Activated T-helper 1 cell treated with anti-CD3 and anti-CD28 coated beads, Interleukin-2, amount 50 U/mL, for 16 hours (primary cell): ENCODE data around the gene FOXP3.
A peak's percentile ranks its signal among the peaks of the same experiment; 100 is the strongest.

Experiments
- DNase-seq, 2 donors: peaks; one replicate each; pipeline ENCODE4 v3.0.0-alpha.2; 2020; ENCODE audit warnings: low read depth in 1 of 2, low spot score in 1 of 2

FOXP3 gene

DNA sequence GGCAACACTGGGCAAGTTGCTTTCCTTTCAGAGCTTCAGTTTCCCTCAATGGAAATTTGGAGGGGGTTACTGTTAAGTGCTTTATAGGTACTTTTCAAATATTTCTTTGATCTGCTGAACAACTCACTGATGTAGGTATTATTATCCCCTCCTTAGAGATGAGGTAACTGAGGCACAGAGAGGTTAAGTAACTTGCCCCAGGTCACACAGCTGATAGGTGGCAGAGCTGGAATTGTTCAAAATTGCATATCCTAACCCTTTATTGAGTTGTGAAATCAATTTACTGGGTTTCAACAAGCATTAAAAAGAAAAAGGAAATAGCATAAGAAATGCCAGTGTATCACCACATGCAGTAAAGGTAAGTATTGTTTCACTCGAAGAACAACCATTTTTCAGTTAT lies 11.7 kb upstream of the FOXP3 start:
- no peak for DNase-seq

DNA sequence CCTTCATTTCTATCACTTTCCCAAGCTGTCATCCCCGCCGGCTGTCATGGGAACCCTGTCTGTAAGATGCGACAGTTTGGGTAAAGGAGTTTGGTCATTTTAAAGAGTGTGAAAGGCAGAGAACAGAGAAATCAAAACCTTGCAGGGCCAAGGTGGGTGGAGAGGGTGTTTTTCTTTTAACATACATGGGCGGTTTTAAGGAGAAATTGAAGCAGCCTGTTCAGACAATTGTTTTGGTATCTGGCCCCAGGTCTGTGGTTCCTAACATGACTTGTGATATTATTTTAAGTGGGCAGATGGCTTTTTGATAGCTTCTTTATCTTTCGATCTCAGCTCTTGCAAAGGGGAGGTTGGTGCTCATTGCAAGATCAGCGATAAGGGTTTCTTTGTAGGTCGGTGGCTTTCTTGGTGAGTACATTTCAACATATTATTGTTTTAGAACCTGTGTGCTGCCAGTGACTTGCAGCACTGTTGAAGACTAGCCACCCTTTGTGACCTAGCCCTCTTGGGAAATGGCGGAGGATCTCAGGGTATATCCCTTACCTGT lies 8.7 kb upstream of the FOXP3 start:
- no peak for DNase-seq

DNA sequence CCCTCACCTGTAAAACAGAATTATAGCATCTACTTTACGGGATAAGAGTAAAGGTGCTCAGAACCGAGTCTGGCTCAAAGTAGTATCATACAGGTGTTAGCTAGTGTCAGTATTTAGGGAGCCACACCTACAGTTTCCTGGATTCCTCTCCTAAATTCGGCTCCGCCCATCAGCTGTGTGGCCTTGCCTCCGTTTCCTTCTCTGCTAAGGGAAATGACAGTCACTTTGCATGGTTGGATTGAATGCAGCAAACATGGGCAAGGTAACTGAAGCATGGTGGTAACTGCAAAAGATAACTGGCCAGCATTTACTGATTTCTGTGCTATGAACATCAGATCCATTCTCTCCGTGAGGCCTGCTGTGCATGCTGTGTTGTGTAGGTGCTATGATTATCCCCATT lies 7.9 kb upstream of the FOXP3 start:
- DNase-seq: no peak

DNA sequence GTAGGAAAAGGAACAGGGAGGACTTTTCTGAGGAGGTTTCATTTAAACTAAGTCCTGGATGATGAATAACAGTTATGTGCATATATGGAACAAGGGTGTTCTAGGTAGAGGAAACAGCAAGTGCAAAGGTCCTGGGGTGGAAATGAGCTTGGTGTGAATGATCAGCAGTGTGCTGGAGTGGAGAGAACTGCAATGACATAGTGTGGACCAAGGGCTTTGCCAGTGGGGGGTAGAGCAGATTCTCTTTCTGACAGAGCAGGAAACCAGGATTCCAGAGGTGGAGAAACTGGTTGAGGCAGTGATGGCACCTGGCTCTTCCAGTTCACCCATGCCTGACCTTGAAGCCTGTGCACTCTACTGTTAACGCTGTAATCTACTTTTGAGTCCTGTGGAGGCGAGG lies 6.8 kb upstream of the FOXP3 start:
- no peak for DNase-seq

DNA sequence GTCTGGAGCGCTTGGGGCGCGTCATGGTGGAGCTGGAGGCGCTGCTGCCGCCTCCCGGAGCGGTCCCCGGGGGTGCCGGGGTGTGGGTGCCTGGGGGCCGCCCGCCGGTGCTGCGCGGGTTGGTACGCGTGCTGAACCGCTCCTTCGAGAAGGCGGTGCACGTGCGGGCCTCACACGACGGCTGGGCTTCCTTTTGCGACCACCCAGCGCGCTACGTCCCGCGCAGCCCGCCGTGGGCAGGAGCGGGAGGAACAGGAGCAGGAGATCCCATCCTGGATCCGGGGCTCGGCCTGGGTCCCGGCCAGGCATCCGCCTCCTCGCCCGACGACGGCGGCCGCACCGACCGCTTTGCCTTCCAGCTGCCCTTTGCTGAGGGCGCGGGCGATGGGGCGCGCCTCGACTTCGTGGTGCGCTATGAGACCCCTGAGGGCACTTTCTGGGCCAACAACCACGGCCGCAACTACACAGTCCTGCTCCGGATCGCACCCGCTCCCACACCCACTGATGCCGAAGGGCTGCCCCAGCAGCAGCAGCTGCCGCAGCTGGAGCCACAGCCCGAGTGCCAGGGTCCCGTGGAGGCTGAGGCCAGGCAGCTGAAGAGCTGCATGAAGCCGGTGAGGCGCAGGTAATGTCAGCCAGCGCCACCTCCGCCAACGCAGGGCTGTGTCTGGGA lies 5.9 kb upstream of the FOXP3 start:
- DNase-seq: no peak

DNA sequence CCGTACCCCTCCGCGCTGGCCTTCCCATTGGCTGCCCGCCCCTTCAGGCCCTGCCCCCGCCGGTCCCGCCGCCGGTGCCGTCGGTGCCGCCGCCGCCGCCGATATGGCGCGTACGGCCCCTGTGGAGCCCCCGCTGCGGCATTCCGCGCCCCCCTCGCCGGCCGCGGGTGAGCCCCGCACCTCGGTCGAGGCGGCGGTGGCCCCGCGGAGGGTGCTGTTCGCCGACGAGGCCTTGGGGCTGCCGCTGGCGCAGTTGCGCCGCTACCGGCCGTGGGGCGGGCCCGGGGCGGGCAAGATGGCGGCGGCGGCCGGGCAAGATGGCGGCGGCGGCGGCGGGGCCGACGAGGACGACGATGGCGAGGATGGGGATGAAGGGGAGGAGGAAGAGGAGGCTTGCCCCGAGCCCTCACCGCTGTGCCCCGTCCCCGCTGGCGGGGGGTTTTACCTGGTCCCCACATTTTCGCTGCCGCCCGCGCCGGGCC lies 5.3 kb upstream of the FOXP3 start, which contains the start of gene PPP1R3F:
Gene PPP1R3F, plus strand, starts transcription at position 27 of the 482 bp plus-strand sequence. Its CDS starts 77 bp downstream, at position 104.
- DNase-seq: no peak

DNA sequence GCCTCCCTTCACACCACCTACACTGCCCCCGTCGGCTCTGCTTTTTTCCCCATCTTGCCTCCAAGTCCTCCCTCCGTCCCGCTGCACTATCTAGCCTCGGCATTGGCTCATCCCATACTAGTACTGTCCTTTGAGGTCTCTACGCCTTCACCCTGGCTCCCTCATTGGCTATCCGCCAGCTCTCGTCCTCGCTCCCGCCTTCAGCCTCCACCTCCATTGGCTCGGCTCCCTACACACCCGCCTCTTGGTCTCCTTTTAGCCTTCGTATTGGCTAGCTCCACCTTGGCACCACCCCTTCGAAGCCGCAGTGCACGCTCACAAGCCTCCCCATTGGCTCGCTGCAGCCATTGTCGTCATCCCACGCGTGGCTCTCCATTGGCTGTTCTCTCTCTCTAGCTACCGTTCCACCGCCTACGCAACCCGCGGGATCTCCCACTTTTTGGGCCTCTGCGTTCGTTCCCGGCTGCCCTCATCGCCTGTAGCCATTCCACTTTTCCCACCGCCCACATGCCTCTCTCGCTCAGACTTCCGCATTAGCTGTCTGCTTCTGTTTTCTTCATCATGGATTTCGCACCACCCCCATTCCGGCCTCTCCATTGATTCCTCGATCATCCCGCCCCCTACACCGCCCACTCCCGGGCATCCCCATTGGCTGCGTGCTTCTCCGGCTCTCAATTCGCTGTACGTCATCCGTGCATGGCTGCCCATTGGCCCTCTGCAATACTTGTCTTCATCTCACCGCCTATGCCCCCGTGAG lies 4.7 kb upstream of the FOXP3 start:
- DNase-seq: peak; percentile 84 to 86

DNA sequence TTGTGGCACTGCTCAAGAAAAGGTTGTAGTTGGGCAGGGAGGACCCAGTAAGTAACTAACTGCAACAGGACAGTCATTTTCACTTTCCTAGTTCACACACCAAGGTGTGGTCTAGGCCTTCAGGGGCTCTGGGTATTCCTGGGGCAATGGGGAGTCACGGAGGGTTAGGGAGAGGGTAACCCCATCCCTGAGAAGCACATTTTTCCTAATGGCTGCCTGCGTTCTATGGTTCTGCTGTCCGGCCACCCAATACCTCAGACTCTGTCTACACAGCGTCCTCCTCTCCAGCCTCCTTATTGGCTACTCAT lies 4.1 kb upstream of the FOXP3 start:
- DNase-seq: no peak

DNA sequence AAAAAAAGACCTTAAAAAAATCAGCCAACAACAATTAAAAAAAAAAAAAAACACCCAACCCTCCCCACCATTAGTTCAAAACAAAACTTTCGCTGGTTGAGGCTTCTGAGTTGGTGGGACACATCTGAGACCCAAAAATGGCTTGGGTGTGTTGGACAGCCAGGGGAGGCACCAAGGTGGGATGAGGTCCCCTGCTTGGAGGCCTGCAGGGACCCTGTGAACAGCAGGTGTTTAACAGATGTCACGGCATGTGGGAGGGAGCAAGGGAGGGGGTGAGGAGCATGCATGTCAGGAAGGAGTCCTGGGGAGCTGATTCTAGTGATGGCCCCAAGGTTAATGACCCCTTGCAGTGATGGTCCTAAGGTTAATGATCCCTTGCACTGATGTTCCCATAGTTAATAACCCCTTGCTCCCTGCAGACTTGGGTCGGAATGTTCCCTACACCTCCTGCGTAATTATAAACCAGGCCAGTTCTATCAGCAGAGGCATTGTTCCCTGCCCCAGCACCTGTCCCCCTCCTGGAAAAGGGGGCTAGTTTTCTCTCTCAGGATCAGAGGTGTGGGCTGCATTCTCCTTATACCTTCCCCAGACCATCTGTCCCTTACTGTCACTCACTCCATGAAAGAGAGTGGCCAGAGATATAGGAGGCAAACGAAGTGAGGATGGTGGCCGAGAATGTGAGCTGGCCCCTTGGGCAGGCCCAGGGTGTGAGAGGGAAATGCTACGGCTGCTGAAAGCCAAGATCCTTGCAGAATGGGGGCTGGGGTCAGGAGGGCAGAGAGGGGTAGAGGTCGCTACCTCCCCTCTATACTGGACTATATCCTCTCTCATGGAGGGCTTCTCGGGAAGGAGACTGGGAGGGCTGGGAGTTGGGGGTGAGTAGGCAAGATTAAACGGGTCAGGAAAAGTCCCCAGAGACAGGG lies 2.3 kb upstream of the FOXP3 start:
- DNase-seq: no peak

DNA sequence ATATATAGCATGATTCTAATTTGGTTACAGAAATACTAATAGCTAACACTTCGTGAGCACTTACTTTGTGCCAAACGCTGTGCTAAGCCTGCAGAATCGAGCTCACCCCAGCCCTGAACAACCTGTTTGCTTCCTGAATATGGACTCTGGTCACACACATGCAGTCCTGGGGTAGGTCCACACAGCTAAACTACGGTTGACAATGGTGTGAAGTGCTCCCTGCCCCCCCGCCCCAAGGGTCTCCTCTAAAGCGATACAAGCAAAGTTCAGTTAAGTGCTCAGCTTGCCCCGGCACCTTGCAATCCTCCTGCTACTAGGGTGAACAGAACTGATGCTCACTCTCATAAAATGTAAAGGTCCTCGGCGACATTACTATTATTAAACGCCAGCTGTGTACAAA lies 879 bp downstream of the FOXP3 start:
- DNase-seq: no peak

DNA sequence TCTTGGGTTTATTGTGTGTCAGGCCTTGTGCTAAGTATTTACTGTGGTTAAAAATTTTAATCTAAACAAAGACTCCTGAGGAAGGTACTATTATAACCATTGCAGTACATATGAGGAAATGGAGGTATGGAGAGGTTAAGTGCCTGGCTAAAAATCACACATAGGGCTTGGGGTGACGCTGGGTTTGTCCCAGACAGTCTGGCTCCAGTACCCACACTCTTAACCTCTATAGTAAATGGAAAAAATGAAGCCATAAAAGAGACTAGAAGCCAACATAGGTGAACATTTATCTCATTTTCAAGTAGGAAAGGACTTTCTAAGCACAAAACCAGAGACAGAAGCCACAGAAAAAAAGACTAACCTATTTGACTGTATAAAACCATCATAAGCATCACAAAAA lies 1.9 kb downstream of the FOXP3 start:
- DNase-seq: no peak

DNA sequence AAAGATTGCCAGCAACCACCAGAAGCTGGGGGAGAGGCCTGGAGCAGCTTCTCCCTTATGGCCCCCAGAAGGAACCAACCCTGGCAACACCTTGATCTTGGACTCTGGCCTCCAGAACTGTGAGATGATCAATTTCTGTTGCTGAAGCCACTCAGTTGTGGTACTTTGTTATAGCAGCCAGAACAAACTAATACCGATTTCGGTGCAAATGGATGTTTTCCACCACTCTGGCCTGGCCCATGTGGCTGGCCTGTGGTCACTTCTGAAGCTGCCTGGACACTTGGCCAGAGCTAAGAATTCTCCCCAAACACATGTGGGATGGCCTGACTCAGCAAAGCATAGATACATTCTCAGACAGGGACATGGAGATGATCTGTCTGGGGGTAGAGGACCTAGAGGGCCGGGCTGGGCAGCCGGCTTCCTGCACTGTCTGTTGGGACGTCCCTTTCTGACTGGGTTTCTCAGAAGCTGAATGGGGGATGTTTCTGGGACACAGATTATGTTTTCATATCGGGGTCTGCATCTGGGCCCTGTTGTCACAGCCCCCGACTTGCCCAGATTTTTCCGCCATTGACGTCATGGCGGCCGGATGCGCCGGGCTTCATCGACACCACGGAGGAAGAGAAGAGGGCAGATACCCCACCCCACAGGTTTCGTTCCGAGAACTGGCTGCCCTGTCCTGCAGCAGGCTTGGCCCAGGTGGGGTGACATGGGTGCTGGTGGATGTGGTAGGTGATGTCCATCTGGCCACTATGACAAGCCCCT lies 4.1 kb downstream of the FOXP3 start:
- DNase-seq: no peak

DNA sequence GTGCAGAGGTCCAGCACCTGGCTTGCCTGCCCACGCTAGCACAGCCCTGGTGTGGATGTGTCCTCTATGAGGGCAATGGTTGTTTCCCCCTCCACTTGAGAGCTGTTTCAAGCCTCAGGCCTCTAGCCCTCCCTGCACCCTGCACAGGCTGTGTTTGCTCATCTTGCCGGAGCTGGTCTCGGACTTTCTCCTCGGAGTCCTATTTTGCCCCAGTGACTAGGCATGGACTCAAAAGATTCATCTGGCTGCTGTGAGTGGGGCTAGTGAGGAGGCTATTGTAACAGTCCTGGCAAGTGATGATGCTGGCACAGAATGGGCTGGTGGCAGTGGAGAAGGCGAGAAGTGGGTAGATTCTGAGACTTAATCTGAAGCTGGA lies 5.8 kb downstream of the FOXP3 start:
- DNase-seq: no peak

DNA sequence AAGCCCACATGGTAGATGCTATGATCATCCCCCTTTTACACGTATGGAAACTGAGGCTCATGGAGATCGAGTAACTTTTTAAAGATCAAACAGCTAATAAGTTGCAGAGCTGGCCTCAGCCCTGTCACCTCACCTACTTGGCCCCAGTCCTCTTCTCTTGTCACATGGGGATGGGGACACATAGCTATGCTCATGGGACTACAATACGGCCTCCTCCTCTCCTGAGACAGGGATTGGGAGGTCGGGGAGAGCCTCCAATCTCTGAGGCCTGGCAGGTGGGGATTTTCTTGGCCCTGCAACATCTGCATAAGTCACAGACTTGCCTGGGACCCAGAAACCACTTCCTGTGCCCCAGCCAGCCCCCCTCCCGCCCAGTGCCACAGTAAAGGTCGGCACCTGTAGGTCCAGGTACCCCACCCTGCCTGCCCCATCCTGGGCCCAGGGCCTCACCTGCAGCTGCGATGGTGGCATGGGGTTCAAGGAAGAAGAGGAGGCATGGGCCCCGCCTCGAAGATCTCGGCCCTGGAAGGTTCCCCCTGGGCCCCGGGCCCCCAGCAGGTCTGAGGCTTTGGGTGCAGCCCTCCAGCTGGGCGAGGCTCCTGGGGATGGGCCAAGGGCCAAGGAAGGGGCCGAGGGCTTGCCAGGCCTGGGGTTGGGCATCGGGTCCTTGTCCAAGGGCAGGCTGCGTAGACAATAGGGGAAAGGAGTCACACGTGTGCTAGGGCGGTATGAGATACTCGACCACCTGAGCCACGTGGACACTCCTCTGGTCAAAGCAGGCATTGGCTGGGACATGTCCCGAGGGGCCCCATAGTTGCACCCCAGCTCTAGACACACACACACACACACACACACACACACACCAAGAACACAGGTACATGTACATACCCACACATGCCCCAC lies 6.4 kb downstream of the FOXP3 start:
- DNase-seq: no peak

DNA sequence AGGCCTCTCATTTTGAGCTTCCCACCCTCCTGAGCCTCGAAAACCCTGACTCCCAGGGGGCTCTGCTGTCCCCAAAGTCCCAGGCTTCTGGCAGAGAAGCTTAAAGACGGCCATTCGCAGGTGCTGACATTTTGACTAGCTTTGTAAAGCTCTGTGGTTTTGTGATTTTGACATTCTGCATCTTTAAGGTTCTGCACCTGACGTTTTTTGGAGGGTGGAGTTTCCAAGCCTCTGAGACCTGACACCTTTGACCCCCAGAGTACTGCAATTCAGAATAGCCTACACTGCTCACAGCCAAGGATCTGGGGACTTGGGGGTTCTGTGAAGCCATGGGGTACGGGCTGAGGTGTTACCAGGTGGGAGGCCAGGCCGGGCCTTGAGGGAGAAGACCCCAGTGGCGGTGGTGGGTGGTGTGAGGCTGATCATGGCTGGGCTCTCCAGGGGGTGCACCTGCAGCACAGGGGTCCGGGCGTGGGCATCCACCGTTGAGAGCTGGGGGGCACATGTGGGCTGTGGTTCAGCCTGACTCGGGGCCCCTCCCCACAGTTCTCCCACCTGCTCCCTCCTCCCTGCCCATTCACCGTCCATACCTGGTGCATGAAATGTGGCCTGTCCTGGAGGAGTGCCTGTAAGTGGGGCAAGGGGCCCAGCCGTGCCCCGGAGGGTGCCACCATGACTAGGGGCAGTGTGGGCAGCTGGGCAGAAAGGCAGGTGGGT lies 7.3 kb downstream of the FOXP3 start:
- DNase-seq: no peak

DNA sequence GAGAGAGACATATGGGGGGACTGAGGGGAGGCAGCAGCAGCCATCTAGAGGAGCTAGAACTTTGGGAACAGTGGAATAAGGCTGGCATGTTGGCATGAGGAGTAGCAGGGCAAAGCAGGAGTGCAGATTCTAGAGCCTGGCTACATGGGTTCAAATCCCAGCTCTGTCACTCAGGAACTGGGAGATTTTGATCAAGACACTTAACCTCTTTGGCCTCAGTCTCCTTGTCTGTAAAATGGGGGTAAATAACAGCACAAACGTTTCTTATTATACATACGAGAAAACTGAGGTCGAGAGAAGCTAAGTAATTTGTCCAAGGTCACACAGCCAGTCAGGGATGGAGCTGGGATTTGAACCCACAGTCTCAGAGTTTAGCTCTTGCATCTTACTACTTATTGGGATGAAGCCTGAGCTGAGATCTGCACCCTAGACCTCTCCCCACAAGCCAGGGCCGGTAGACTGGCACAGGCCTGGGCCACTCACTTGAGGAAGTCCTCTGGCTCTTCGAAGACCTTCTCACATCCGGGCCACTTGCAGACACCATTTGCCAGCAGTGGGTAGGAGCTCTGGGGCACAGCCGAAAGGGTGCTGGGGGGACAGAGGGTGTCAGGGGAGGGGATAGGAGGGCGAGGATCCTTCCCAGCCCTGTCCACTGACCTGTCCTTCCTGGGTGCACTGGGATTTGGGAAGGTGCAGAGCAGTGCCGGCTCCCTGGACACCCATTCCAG lies 8.1 kb downstream of the FOXP3 start:
- no peak for DNase-seq

DNA sequence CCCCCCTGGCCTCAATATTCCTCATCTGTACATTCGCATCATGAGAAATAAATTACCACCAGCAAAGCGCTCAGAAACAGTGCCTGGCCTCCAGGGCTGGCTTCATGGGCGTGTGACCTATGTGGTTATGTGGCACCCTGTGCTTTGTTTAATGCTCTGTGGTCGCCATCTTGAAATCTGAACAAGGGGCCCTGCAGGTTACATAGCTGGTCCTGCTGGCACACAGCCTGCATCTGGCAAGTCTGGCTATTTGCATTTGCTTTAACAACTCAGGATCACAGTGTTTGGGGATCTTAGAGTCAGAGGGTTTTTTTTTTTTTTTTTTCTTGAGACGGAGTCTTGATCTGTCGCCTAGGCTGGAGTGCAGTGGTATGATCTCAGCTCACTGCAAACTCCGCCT lies 9.9 kb downstream of the FOXP3 start:
- DNase-seq: no peak

DNA sequence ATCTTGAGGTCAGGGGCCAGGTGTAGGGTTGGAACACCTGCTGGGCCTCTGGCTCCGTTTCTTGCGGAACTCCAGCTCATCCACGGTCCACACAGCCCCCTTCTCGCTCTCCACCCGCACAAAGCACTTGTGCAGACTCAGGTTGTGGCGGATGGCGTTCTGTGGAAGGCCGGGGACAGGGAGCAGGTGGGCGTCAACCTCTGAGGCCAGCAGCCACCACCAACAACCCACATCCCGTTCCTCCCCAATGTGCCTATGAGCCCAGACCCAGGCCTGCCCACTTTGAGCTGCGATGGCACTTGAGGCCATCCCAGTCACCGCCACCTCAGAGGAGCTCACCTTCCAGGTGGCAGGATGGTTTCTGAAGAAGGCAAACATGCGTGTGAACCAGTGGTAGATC lies 13.2 kb downstream of the FOXP3 start:
- no peak for DNase-seq

DNA sequence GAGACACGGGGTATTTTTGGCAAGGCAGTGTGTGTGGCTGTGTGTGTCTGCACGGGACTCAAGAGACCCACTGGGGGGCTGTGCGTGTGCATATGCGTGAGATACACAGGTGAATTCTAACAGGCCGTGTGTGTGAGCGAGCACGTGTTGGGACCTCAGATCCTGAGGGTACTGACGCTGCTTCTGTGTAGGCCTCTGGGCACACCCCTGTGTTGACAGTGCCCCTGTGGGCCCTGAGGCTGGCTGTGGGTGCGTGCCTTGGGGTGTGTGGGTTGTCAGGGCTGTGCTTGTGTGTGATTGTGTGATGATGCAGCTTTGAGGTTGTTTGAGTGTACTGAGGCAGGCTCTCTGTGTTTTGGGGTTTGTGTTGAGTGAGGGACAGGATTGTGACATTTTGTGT lies 13.9 kb downstream of the FOXP3 start:
- no peak for DNase-seq
